GM12801 (cell line): ENCODE data around the gene MARS1.

Experiments
- TF ChIP-seq, protein P1 (sequence below): IDR thresholded peaks from one replicate; pipeline ENCODE4 v1.5.1; 2011; ENCODE audit warnings: control low read depth; ENCODE audit not compliant: insufficient read length; ENCODE audit errors: extremely low read depth

The MARS1 gene

DNA sequence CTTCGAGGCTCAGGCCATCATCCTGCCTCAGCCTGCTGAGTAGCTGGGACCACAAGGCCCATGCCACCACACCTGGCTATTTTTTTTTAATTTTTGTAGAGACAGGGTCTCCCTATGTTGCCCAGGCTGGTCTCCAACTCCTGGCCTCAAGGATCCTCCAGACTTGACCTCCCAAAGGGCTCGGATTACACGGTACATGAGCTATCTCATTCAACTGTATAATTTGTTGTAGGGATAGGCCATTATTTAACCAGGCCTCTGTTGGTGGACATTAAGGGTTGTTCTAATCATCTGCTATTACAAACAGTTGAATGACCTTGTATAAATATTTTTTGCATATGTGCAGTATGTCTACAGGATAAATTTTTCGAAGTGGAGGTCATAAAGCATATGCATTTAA is 71.0 kb downstream of the MARS1 start:
- TF ChIP-seq, protein P1, sequence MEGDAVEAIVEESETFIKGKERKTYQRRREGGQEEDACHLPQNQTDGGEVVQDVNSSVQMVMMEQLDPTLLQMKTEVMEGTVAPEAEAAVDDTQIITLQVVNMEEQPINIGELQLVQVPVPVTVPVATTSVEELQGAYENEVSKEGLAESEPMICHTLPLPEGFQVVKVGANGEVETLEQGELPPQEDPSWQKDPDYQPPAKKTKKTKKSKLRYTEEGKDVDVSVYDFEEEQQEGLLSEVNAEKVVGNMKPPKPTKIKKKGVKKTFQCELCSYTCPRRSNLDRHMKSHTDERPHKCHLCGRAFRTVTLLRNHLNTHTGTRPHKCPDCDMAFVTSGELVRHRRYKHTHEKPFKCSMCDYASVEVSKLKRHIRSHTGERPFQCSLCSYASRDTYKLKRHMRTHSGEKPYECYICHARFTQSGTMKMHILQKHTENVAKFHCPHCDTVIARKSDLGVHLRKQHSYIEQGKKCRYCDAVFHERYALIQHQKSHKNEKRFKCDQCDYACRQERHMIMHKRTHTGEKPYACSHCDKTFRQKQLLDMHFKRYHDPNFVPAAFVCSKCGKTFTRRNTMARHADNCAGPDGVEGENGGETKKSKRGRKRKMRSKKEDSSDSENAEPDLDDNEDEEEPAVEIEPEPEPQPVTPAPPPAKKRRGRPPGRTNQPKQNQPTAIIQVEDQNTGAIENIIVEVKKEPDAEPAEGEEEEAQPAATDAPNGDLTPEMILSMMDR = no peak

DNA sequence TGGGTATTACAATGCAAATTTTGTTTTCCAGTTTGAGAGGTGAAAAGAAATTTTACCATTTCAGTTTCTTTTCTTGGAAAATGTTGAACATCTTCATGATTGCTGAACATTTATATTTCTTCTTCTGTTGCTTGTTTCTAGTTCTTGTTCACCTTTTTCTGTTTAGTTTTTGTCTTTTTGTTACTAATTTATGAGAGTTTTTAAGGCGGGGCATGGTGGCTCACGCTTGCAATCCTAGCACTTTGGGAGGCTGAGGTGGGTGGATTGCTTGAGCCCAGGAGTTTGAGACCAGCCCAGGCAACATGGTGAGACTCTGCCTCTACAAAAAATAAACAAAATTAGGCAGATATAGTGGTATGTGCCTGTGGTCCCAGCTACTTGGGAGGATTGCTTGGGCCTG is 72.6 kb downstream of the MARS1 start:
- TF ChIP-seq, protein P1 = no peak

DNA sequence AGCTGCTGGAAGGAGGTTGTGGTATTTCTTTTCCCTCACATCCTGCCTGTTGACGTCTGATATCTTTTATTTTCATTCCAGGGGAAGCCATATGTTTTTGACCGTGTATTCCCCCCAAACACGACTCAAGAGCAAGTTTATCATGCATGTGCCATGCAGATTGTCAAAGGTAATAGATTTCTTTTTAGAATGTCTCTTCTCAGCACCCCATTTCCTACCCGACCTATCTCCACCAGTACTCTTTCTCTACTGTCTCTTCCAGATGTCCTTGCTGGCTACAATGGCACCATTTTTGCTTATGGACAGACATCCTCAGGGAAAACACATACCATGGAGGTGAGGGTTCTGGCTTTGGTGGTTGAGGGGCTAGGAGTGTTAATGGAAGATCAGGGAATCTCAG is 75.5 kb downstream of the MARS1 start:
- TF ChIP-seq, protein P1 = no peak

DNA sequence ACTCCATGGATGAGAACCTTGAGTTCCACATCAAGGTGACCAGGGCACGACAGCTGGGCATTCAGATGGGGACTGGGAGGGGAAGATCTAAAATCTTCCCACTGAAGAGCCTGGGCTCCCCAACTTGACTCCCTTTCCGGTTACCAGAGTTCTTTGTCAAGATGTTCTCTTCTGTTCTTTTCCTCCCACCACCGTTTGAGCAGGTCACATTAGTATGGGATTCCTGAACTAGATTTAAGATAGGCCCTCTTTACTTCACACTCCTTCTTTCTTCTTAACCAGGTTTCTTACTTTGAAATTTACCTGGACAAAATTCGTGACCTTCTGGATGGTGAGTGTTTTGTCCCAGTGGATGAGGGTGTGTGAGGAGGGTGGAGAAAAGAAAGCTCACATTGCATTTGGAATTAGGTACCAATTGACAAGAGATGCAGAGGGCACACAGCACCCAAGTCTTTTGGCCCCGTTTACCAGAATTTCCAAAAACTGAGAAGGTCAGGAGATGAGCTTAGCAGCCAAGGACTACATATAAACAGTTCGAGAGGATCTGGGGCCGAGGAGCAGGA is 76.4 kb downstream of the MARS1 start:
- TF ChIP-seq, protein P1 = no peak
